Breast epithelium (tissue), 4 donors: ENCODE results near the gene FASTK. TPM values are rescaled to one million over a fixed set of nuclear protein-coding genes. Genes with fewer than 3 reads are reported as not detected.

Experiments used
- DNase-seq, 2 donors: peaks; one replicate each; pipeline ENCODE4 v3.0.0-alpha.2; 2019; ENCODE audit warnings: low spot score in 2 of 2
- H3K27ac ChIP-seq, 2 donors: fragments of 200-600 bp; sonication (generic) in 1 of 2; one replicate each; pipeline ENCODE4 v1.5.1; 2016 to 2019; ENCODE audit warnings: mild to moderate bottlenecking in 1 of 2
- H3K27me3 ChIP-seq, 2 donors: fragments of 200-600 bp; sonication (generic) in 1 of 2; one replicate each; pipeline versions ENCODE4 v1.5.1 to v1.6.0; 2017 to 2019; ENCODE audit warnings: control low read depth in 1 of 2, mild to moderate bottlenecking in 1 of 2
- H3K36me3 ChIP-seq: fragments of 200-600 bp; one replicate; pipeline ENCODE4 v1.5.1; 2019
- H3K4me1 ChIP-seq, 2 donors: fragments of 200-600 bp; sonication (generic); one replicate each; pipeline ENCODE4 v1.5.1; 2016 to 2019; ENCODE audit warnings: control low read depth in 1 of 2
- H3K4me3 ChIP-seq, 3 donors: fragments of 200-600 bp; sonication (generic); 1 replicate in 2 of 3; 2 replicates in 1 of 3; pipeline ENCODE4 v1.5.1; 2016 to 2019; ENCODE audit warnings: mild to moderate bottlenecking in 3 of 3, moderate library complexity in 2 of 3
- H3K9me3 ChIP-seq, 2 donors: fragments of 200-600 bp; sonication (generic) in 1 of 2; one replicate each; pipeline ENCODE4 v1.5.1; 2016 to 2019; ENCODE audit warnings: control low read depth in 1 of 2
- POLR2A ChIP-seq: fragments of 450-650 bp; IDR thresholded peaks from one replicate; pipeline ENCODE4 v1.6.1; 2016; ENCODE audit warnings: antibody characterized with exemption, mild to moderate bottlenecking, moderate library complexity
- POLR2AphosphoS5 ChIP-seq, 3 donors: sonication (generic); formaldehyde crosslinking; IDR thresholded peaks; one replicate each; pipeline ENCODE4 v1.6.1; 2017; ENCODE audit warnings: antibody characterized with exemption in 3 of 3
- intact Hi-C: fragments of 100-400 bp; cut with DNase I; formaldehyde crosslinking; loops from one replicate; pipeline ENCODE4 v1.15.1; 2023; ENCODE audit warnings: low total_unique reads
- total RNA-seq, 3 donors: library from RNA; depleted of rRNA; stranded (reverse); fragments of >200 nt; gene quantifications; one replicate each; pipeline ENCODE4 v1.1.0, GENCODE V29; 2016
- TF ChIP-seq, protein P1 (sequence below), 3 donors: fragments of 450-650 bp; IDR thresholded peaks; one replicate each; pipeline ENCODE4 v1.5.1; 2016 to 2017; ENCODE audit warnings: antibody characterized with exemption in 3 of 3, mild to moderate bottlenecking in 3 of 3, moderate library complexity in 3 of 3

The FASTK gene
- total RNA-seq, 3 donors from 2014 or later: 45.6 to 63.5 (median 60.0) TPM

GRCh38 chr7:151033864-151034249 is 46.8 kb downstream of the FASTK start:
- Histone ChIP-seq H3K36me3 (peaks cover 7% of the 10 kb centered on the region), H3K27ac (no peak overlapping the region), H3K4me3 (no peak overlapping the region), H3K4me1 (no peaks in the 10 kb centered on the region), H3K27me3 (no peaks in the 10 kb centered on the region), H3K9me3 (no peaks in the 10 kb centered on the region)
- TF ChIP-seq, protein P1, sequence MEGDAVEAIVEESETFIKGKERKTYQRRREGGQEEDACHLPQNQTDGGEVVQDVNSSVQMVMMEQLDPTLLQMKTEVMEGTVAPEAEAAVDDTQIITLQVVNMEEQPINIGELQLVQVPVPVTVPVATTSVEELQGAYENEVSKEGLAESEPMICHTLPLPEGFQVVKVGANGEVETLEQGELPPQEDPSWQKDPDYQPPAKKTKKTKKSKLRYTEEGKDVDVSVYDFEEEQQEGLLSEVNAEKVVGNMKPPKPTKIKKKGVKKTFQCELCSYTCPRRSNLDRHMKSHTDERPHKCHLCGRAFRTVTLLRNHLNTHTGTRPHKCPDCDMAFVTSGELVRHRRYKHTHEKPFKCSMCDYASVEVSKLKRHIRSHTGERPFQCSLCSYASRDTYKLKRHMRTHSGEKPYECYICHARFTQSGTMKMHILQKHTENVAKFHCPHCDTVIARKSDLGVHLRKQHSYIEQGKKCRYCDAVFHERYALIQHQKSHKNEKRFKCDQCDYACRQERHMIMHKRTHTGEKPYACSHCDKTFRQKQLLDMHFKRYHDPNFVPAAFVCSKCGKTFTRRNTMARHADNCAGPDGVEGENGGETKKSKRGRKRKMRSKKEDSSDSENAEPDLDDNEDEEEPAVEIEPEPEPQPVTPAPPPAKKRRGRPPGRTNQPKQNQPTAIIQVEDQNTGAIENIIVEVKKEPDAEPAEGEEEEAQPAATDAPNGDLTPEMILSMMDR (IDR thresholded peaks at IDR 0.05): no peak
- no peak for TF ChIP-seq POLR2A
- TF ChIP-seq POLR2AphosphoS5 (IDR thresholded peaks at IDR 0.05): no peak
- no peak for DNase-seq
- intact Hi-C loops: no loop called here

GRCh38 chr7:151032936-151033863 is 47.4 kb downstream of the FASTK start:
- TF ChIP-seq POLR2A: no peak
- no peak for TF ChIP-seq POLR2AphosphoS5 (IDR thresholded peaks at IDR 0.05)
- TF ChIP-seq, protein P1 (IDR thresholded peaks at IDR 0.05): no peak
- Histone ChIP-seq H3K4me3 (no peak overlapping the region), H3K36me3 (peaks cover 7% of the 10 kb centered on the region), H3K27me3 (no peaks in the 10 kb centered on the region), H3K27ac (no peak overlapping the region), H3K4me1 (no peaks in the 10 kb centered on the region), H3K9me3 (no peaks in the 10 kb centered on the region)
- intact Hi-C loops: no loop called here
- no peak for DNase-seq

DNA sequence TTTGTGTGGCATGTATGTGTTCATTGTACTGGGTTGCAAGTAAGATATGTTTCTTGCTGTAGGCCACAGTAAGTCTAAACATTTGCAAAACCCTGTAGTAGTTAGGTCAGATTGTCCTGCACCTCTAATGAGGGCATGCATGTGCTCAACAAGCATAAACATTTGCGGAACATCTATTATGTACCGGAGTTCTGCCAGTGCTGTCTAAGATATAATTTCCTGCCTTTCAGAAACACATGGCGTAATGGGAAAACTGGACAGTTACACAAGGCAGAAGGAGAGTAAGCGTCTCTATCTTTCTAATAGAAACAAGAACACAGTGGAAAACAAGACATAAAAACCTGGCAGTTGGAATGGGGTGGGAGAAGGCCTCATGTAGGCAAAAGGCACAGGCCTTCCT is 49.6 kb downstream of the FASTK start:
- no peaks in the 10 kb centered on the region for H3K27me3 ChIP-seq
- no peaks in the 10 kb centered on the region for H3K9me3 ChIP-seq
- no peak overlapping the region for H3K4me3 ChIP-seq
- H3K27ac ChIP-seq: no peak overlapping the region
- no peak for DNase-seq
- intact Hi-C loops: no loop called here
- no peaks in the 10 kb centered on the region for H3K4me1 ChIP-seq
- no peaks in the 10 kb centered on the region for H3K36me3 ChIP-seq
- TF ChIP-seq POLR2AphosphoS5 (IDR thresholded peaks at IDR 0.05): no peak
- TF ChIP-seq, protein P1 (IDR thresholded peaks at IDR 0.05): no peak
- TF ChIP-seq POLR2A: no peak

DNA sequence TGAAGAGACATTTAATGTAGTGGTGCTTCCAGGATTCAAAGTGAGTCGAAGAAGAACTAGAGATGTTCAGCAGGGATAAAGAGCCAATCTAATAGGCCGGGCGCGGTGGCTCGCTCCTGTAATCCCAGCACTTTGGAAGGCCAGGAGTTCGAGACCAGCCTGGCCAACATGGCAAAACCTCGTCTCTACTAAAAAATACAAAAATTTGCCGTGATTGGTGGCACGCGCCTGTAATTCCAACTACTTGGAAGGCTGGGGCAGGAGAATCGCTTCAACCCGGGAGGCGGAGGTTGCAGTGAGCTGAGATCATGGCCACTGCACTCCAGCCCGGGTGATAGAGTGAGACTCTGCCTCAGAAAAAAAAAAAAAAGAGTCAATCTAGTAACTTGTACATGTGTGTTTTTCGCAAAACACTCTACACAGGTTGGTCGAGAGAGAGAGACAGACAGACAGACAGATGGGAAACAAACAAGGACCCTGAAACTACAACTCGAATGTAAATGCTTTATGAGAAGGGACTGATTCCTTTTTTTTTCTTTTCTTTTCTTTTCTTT is 51.6 kb downstream of the FASTK start:
- H3K4me1 ChIP-seq: no peaks in the 10 kb centered on the region
- peak overlapping the region; percentile 82 to 90 for H3K27ac ChIP-seq
- DNase-seq: no peak
- TF ChIP-seq POLR2A: no peak
- TF ChIP-seq, protein P1 (IDR thresholded peaks at IDR 0.05): no peak
- TF ChIP-seq POLR2AphosphoS5 (IDR thresholded peaks at IDR 0.05): no peak
- H3K9me3 ChIP-seq: no peaks in the 10 kb centered on the region
- no peaks in the 10 kb centered on the region for H3K36me3 ChIP-seq
- H3K4me3 ChIP-seq: peak overlapping the region; percentile 64 to 91 (median 66)
- no peaks in the 10 kb centered on the region for H3K27me3 ChIP-seq
- intact Hi-C loops: no loop called here
